ENCODE measurements around the gene TYMP.

Gene TYMP

DNA sequence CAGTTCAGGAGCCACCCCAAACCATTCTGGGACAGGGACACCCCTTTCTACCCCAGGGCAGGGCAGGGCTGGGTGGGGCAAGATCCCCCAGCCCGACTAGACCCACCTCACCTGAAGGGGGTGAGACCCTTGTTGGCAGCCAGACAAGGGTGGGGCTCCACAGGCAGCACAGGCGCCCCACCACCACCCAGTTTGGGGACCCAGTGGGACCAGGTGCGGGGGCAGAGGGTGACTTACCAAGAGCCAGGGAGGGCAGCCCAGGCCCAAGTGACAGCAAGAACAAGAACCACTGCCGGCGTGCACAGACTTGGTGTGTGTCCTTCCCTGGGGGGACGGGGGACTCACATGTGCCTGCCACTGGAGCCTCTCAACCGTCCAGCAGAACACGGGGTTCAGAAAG lies 46.3 kb downstream of the TYMP start:
- DNase-seq (ENCODE audit: low spot score): no peak

DNA sequence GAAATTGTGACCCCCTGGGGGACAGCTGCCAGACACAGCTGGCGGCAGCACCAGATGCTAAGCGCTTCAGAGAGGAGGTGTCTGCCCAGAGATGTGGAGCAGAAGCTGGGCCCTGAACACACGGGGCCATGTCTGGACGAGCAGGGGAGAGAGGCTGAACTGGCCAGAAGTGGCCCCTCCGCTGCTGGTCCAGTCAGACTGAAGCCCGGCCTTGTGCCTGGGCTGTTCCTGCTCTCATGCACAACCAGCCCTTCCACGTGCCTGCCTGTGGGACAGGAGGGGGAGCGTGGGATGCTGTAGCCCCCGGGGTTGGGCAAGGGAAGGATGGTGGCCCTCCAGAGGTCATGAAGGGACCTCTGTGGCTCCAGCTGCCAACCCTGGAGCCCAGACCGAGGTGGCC lies 46.7 kb downstream of the TYMP start:
- no peak for DNase-seq (ENCODE audit: low spot score)

DNA sequence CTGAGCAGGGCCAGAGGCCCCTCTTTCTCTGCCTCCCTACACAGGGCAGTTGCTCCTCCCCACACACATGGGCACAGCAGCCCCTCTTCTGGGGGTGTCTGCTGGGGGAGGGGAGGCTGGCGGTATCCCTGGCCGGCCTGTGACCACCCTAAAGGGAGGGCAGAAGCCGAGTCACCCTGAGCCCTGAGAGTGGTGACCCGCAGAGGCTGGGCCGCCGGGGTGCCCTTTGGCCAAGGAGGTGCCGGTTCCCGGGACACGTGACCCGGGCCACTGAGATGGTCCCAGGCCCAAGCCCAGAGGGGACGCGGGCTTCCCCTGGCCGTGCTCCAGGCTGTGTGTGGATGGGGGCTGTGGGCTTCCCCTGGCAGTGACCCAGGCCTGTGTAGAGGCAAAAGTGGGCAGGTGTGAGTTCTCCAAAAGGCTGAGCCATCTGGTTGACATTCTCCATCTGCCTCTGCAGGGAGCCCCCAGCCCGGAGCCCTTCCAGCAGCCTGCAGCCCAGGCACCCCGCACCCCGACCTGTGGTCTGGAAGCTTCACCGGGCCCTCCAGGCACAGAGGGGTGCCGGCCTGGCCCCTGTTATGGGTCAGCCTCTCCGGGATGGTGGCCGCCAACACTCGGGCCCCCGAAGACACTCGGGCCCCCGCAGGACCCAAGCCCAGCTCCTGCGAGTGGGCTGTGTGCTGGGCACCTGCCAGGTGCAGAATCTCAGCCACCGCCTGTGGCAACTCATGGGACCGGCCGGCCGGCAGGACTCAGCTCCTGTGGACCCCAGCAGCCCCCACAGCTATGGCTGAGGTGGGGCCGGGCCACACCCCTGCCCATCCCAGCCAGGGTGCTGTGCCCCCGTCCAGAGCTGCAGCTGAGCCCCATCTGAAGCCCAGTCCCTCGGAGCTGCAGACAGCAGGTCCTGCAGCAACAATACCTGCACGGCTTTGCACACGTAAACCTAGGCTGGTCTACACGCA lies 47.4 kb downstream of the TYMP start:
- DNase-seq (ENCODE audit: low spot score): no peak

DNA sequence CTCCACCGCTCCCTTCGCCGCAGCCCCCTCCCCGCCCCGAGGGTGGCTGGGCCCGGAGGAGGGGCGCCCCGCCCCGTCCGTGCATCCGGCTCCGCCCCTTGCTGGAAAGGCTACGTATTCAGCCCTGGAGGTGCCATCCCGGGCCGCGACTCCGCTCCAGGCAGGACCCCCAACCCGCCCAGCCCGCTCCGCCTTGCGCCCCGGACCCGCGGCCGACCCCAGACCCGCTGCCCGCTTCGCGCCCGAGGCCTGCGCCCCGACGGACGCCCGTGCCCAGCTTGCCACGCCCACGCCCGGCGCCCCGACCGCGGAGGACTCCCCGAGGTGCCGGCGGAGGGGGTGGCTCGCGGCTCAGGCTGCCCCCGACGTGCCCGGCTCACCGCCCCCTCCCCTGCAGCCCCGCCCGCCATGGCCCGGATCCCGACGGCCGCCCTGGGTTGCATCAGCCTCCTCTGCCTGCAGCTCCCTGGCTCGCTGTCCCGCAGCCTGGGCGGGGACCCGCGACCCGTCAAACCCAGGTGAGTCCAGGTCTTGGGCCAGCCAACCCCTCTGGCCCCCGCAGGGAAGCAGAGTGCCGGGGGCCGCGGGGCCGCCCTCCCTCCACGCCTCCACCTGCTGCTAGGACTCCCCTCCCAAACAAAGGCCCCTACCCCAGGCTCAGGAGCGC lies 48.2 kb downstream of the TYMP start, which contains the start of gene ADM2:
TSS of gene ADM2 (plus strand) at position 104 of the 667 bp plus-strand sequence. CDS start at position 409, 305 bp downstream.
- no peak for DNase-seq (ENCODE audit: low spot score)

DNA sequence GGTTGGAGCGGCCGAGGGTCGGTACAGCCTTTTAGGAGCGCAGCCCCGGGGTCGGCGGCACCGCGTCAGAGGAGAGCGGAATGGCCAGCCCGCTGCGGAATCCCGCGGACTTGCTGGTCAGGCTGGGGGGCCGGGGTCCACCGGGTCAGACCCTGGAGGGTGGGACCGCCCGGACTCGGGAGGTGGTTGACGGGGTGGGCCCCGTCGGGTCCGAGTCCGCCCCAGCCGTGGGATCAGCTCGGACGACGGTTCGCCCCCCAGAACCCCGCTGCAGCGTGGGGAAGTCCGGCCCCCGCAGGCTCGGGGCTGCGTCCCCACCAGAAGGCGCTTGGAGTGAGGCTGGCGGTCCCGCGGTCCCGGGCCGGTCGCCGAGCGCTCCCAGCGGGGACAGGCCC lies 48.8 kb downstream of the TYMP start:
- no peak for DNase-seq (ENCODE audit: low spot score)

DNA sequence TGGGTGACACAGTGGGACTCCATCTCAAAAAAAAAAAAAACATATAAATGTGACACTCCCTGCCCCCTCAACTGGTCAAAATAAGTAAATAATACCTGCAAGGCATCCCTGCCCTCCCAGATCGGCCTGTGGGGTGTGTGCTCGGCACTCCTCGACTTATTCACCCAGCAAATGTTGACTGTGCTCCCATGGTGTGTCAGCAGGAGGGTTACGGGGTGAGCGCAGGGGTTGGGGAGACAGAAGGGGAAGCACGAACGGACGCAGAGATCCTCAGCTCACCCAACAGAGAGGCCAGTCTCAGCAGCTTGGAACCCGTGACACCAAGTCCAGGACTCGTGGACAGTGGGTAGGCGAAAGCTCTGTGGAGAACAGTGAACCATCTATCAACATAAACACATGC lies 50.1 kb downstream of the TYMP start:
- DNase-seq (ENCODE audit: low spot score): no peak

DNA sequence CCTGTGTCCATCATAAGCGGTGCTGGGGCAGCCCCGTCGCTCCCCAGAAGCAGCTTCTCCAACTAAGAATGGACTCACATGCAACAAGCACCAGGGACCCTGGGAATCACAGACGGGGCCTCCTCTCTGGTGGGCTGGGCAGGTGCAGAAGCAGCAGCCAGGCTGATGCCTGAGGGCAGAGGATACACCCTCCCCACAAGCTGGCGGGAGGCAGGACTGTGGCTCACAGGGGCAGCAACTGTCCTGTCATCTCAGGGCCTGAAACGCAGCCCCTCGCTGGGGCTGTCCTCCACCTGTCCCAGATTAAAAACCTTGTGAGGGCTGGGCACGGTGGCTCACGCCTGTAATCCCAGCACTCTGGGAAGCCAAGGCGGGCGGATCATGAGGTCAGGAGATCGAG lies 51.9 kb downstream of the TYMP start:
- no peak for DNase-seq (ENCODE audit: low spot score)

DNA sequence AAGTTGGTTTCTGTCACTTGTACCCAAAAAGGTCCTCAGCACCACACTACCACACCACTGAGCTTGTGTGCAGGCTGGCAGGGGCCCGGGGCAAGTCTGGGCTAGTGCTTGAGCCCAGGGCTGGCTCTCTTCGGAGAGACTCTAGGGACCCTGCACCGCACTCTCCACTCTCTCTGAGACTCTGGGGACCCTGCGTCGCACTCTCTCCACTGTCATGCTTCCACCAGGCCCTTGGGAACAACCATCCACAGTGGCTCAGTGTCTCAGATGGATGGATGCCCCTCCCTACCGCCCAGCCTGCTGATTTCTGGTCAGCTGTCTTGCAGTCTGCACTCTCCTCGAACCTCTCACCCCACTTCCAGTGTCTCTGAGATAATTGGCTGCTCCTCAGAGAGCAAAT lies 52.9 kb downstream of the TYMP start:
- DNase-seq (ENCODE audit: low spot score): no peak
